DMS 273 (cell line): ENCODE results near the gene MYBBP1A.

Experiments used
- DNase-seq: peaks from one replicate; lab custom pipeline; 2025; ENCODE audit not compliant: unreplicated experiment; lab: John Stamatoyannopoulos, UW

The MYBBP1A gene

DNA sequence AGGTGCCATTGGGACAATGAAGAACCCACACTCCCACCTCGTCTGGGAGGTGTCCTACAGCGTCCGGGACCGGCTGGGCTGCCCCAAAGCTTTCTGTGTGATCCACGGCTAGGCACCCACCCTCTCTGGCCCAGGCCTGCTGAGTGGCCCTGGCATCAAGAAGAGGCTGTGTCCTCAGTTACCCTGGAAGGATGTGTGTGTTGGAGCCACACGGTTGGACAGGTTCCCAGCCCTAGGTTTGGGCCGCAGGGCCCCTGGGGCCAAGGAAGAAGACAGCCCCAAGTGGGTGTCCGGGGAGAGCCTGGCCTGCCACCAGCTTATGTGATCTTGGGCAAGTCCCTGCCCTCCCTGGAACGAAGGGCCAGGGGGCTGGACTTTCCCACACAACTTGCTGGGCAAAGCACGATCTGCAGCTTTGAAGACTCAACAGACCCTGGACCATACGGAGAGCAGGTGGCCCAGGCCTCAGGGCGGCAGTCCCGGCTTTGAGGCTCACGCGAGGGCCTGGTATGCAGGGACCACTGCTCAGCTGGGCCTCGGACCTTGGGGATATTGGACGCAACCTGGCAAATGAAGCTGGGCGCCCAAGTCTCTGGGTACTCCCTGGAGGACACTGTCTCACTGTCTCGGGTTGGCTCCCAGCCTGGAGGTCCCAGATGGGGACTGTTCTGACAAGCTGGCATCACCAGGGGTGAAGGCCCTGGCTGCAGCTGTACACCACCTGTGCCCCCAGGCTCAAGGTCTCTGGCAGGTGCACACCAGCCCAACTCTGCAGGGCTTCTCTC, 17.5 kb downstream of the MYBBP1A start:
- peak; percentile 88 for DNase-seq

DNA sequence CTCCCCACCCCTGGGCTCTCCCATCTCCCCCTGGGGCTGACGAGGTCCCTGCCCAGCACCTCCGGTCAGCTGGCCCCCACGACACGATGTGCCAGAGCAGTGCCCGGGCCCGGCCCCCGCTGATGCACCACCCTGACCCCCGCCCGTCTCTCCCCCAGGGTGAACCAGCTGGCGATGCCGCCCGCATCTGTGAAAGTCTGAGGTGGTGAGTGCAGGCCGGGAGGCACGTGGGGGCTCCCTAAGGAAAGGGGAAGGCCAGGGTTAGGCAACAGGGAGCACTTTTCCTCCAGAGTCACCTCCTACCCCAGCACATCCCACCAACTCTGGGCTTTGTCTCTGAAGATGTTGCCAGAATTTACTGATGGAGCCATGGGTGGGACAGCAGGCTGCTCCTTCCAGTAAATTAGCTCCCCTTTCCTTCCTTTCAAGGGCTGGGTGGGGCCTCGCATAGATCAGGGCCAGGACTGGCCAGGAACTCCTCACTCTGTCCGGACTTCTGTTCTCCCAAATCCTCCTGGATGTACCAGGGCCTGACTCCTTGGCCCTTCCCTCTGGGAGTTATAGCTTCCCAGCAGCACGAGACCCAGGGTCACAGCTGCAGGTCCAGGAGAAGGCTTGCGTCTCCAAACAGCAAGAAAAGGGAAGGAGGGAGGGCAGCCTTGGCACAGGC, 18.3 kb downstream of the MYBBP1A start:
- DNase-seq, result peak; percentile 78

DNA sequence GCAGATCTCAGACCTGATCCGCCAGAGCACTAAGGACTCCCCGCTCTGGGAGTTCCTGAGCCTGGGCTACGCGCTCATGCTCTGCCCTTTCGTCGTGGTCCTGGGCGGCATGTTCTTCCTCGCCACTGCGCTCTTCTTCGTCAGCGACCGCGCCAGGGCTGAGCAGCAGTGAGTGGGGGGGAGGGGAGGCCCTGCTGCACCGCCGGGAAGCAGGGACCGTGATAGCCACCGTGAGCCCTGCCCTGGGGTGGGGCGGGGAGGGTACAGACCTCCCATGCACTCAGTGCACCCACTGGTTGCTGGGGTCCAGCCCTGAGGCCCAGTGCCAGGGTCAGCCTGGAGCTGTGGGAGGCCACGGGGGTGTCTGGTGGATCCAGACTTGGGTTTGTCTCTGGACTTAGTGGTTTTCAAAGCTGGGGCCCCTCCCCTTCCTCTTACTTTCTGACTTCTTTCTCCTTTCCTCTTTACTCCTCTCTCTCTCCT, 18.9 kb downstream of the MYBBP1A start:
- peak; percentile 62 for DNase-seq

DNA sequence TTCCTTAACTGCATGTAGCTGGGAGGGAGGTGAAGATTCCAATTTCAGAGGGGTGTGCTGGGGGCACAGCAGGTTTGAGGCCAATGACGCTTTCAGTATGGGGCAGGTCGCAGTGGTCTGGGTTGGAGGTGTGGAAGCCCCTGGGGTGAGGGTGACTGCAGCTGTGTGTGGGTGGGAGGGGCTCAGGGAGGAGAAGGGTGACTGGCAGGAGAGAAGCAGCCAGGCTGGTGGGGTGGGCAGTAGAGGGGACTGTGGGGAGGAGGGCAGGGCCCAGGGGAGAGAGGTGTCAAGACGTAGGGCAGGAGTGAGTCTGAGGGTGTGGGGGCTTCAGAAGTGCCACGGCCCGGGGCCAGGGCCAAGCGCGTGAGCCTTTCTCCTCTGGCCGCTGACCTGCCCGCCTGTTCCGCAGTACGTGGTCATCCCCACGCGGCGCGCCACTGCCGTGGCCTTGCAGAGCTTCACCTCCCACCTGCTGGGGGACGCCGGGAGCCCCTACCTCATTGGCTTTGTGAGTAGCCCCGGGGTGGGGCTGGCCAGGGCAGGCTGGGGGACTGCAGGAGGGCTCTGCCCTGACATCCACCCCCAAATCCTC, 19.4 kb downstream of the MYBBP1A start:
- peak; percentile 53 for DNase-seq

DNA sequence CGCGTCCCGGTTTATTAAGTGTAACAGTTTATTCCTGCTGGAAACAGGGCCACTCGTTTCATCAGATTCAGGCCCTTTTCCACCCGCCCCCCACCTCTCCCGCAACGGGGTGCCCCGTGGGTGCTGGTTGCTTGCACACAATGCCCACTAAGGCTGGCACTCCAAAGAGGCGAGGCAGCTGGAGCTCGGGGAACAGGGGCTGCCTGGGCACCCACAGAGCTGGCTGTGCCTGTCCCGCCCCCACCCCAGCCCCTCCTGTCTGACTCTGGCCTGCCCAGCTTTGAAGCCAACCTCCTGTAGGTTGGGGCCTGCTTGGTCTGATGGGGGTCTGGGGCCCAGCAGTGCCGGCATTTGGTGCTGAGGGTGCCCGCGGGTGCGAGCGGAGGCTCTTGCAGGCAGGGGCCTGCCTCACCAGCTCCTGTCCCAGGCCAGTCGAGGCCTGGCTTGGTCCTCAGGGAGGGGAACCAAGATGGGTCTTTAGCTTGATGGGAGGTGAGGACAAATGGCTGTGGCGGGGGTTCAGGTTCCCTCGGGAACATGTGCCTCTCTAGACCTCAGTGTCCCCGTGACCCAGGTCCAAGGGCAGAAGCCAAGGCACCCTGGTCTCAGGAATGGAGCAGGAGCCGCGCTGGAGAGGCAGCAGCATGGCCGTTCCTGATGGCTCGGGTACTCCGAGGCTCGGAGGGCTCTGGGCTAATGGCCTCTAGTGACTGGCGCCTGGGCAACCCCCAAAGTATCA, 20.1 kb downstream of the MYBBP1A start:
- peak; percentile 53 for DNase-seq

DNA sequence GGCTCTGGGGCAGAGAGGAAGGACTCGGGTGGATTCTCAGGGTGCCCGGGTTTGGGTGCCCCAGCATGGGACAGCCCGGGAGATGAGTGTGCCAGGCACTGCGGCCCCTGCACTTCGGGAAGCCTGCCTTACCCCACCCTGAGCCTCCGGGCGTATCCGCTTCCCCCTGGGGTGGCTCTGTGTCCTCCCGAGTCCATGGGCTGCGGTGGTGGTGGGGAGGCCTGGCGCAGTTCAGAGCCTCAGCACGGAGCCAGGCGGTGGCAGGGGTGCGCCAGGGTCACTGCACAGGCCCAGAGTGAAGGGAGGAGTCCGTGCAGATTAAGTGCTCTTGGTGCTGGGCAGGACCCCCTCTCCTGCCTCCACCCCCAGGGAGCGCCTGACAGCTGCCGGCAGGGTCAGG, 20.7 kb downstream of the MYBBP1A start:
- peak; percentile 48 for DNase-seq

DNA sequence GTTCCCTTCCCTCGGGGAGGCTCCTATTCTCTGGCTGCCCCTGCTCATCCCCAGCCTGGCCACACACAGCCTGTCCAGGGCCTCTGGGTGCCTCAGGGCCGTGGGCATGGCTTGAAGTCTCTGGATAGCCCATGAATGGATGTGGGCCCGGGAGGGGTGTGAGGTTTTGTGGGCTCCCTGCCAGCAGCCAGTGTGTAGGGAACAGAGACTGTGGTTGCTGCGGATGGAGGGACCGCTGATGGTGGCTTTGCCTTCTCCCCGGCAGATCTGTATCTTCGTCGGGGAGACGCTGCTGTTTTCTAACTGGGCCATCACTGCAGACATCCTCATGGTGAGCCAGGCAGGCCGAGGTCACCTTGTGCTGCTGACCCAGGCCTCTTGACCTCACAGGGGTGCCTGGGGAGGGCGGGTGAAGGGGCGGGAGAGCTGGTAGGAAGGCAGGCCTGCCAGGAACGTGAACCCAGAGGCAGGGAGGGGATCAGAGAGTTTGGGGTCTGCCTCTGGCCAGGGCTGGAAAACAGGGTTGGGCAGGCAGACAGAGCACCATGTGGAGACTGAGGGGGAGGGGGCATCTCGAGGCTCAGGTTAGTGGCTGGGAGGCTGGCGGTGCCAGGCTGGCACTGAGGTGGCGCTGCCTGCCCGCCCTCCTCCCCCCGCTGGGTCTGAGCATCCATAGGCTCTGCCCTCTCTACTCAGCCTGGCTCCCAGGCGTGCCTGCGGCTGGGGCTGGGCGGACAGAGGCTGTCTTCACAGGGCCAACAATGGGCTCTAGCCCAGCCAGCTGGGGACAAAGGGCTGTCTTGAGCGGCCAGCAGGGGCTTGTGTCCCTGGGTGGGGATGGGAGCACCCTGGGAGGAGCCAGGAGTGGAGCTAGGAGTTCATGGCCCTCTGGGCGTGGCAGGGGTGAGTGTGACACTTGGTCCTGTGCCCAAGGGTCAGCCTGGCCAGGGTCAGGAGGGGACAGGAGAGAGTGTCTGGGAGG, 21.4 kb downstream of the MYBBP1A start:
- peak; percentile 80 for DNase-seq

DNA sequence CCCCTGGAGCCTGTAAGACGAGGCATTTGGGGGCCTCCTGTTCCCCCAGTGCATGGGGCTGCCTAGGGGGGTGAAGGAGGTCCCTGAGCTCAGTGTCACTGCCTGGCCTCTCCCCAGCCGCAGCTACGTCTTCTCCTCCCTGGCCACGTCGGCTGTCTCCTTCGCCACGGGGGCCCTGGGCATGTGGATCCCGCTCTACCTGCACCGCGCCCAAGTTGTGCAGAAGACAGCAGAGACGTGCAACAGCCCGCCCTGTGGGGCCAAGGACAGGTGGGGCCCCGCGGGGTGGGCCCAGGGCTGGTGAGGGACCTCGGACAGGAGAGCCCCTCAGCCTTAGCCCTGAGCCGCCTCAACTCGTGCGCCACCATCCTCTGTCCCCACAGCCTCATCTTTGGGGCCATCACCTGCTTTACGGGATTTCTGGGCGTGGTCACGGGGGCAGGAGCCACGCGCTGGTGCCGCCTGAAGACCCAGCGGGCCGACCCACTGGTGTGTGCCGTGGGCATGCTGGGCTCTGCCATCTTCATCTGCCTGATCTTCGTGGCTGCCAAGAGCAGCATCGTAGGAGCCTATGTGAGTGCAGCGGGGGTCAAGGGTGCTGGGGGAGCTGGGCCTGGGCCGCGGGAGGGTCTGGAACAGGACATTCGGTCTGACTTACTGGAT, 22.2 kb downstream of the MYBBP1A start:
- DNase-seq, result no peak

DNA sequence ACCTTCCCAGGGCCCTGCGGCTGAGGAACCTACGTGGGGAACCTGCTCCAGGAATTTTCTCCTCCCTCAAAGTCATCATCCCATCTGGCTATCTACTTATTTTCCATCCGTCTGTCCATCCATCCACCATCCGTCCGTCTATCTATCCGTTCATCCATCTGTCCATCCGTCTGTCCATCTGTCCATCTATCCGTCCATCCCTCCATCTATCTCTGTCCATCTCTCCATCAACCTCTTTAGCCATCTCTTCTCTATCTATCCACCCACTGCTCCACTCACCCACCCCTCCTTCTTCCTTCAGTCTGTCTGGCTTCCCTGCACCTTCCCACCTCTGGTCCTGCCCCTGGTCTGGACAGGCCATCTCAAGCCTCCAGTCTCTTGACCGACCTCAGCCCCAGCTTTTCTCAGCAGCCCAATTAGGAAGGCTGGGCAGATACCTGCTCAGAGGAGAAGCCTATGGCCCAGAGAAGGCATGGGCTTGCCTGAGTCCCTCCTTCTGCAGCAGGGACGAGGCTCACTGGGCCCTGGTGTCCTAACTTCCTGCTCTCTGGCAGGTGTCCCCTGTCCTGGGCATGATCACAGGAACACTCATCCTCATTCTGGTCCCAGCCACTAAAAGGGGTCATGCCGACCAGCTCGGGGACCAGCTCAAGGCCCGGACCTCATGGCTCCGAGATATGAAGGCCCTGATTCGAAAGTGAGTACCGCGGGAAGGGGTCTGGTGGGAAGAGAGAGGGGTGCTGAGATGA, 23.0 kb downstream of the MYBBP1A start:
- no peak for DNase-seq

DNA sequence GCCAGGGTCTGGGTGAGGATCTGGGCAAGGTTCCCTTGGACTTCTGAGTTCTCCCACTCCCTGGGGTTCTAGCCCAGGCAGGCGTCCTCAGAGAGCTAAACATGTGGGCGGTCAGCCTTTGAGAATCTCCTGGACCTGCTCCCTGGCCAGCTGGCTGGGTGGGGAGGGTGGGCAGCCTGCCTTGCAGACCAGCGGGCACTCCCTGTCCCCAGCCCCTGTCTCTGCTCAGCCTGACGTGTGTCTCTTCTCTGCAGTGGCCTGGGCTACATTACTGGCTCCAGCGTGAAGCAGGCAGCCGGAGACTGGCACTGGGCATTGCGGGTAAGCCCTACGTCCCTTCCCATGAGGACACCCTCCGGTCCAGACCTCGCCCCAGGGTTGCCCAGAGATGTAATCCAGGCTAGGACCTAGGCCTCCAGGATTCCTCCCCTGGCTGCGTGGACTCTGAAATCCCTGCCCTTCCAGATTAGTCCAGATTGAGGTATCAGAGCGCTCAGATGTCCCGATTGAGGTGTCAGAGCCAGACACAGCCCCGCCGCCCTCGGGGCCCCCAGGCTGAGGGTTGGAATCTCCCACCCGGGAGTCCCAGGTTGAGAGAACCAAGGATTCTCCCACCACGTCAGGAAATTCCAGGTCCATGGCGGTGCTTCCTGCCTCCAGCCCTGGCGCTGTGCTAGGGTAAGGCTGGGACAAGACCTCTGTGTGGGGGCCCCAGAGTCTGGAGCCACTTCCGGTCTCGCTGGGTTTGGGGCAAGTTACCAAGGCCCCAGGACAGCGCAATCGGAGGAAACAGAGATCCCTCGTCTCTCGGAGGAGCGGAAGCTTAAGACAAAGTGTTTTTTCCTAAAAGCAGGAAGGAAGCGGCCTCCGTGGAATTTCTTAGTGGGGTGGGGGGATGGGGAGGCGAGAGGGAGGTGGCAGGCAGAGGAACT, 24.1 kb downstream of the MYBBP1A start:
- peak; percentile 34 for DNase-seq

DNA sequence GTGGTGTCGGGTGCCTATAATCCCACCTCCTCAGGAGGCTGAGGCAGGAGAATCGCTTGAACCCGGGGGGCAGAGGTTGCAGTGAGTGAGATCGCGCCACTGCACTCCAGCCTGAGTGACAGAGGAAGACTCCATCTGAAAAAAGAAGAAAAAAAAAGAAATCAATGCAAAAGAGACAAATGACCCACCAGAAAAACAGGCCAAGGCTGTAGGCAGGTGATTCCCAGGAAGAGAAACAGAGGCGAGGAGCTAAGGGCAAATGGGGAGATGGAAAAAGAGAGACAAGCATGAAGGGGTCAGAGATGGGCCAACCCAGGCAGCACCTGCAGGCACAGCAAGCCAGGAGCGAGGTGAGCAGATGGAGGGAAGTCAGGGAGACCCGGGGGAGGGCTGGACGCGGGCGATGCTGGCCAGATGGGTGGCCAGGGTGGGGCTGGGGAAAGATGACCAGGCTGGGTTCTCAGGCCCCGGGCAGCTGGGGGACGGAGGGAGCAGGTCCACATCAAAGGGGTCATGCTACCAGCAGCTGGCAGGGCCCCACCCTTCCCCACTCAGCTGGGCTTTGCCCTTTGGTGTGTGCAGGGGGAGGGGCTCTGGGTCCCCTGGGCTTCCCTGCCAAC, 25.5 kb downstream of the MYBBP1A start:
- DNase-seq, result peak; percentile 39

DNA sequence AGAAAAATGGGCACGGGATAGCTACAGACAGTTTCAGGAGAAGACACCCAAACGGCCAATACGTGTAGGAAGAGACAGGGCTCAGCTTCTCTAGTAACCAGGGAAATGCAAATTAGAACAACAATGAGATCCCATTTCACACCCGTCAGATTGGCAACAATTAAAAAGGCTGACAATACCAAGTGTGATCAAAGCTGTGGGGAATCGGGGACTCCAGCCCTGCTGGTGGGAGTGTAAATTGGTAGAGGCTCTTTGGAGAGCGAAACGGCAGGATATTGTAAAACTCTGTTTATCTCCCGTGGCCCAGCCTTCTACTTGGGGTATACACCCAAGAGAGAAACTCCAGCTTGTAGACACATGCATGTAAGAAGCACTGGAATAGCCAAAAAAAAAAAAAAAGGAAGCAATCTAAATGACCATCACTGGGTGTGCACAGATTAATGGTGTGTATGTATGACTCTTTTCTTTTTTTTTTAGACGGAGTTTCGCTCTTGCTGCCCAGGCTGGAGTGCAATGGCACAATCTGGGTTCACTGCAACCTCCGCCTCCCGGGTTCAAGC, 27.5 kb downstream of the MYBBP1A start:
- no peak for DNase-seq

DNA sequence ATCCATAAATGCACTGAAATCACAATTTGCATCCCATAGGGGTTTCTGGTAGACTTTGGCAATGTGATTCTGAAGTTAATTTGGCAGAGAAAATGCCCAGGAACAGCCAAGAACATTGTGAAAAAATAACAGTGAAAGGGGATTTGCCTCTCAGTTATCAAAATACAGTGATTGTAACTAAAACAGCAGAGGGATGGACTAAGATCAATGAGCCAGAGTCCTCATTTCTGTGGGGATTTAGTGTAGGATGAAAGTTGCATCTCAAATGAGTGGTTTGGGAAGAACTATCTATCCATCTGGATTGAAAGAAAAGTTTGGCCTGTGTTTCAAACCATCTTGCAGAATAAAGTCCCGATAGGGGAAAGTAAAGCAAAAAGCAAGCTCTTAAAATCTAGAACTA, 28.1 kb downstream of the MYBBP1A start:
- DNase-seq, result no peak

DNA sequence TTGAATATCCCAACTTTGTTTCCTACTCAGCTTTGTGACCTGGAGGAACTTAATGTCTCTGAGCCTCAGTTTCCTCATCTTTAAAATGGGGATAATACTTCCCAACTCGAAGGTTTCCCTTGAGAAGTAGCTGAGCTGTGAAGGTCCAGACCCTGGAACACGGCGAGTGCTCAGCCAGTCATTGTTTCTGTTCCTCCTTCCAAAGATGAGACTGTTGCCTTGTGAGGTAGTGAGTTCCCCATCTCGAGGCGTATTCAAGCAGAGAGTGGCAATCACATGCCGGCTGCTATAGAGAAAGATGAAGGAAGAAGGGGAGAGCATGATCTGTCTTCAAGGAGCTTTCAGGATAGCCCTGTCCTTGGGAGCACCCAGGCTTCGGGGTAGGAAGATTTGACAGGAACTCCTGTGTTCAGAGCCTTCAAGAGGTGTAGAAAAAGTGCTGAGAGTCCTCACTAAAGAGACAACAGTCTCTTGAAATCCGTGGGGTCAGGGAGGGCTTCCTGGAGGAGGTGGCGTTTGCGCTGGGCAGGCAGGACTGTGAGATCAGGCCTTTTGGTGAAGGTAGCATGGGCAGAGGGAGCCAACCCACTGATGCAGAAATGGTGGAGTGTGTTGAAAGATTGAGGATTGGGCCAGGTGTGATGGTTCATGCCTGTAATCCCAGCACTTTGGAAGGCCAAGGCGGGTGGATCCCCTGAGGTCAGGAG, 29.3 kb downstream of the MYBBP1A start:
- no peak for DNase-seq

DNA sequence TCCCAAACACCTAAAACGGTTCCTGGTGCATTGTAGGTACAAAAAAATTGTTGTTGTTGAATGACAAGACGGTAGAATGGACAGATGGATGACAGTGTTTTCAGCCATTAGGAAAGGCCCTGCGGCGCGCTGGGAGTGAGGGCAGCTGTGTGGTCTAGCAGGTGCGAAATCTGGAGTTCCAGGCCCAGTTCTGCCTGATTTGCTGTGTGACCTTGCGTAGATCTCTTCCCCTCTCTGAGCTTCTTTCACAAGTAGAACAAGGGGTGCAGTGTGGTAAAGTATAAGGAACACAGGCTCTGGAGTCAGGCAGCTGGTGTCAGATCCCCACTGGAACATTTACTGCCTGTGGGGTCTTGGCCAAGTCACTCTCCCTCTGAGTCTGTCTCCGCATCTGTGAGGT, 31.2 kb downstream of the MYBBP1A start:
- DNase-seq, result no peak

DNA sequence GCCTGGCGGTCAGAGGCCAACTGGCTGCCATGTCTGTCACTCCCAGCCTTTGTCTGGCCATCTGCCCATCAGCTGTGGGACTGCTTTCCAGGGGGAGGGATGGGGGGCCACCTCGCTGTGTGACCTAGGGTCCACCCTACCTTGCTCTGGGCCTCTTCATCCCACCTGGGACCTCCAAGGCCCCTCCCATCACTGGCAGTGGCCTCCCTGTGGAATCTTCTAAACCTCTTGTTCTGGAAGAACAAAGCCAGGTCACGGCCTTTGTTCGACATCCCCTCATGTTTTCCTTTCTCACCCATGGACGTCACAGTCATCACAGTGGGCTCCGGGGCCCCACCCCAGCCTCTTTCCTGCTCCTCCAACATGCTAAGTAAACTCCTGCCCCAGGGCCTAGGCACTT, 32.5 kb downstream of the MYBBP1A start:
- DNase-seq, result no peak
